Peyer's patch (tissue), 4 donors: Measurements from ENCODE around the gene SOX5.

Source experiments
- CTCF ChIP-seq, 6 experiments: fragments of 450-650 bp in 4 of 6; fragments of 200-600 bp in 2 of 6; sonication (generic) in 1 of 6; IDR thresholded peaks; one replicate each; pipeline ENCODE4 v1.5.1; 2017 to 2019; ENCODE audit warnings: antibody characterized with exemption in 6 of 6, mild to moderate bottlenecking in 3 of 6, moderate library complexity in 1 of 6
- POLR2A ChIP-seq, 2 donors: fragments of 450-650 bp; IDR thresholded peaks; one replicate each; pipeline ENCODE4 v1.5.1; 2017; ENCODE audit warnings: antibody characterized with exemption in 2 of 2, mild to moderate bottlenecking in 2 of 2, moderate library complexity in 2 of 2

DNA sequence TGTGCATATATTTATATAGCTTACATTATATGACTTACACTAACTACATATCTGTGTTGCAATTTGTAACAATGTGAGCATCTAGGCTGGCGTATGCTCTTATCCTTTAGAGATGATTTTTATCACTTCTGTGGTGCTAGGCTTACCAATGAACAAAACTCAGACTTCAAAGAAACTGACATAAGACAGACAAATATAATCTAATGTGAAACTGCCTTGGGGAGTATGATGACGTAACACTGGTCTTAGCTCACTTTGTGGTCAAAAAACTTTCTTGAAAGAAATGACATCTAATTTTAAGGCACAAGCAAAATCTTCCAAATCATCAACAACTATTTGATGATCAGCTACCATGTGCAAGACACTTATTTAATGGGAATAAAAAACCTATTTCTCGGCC lies 50.0 kb downstream of the SOX5 start:
- TF ChIP-seq CTCF (IDR thresholded peaks at IDR 0.05), result no peak
- no peak for TF ChIP-seq POLR2A (IDR thresholded peaks at IDR 0.05)
